ENCODE results near the gene WWC2. TPM values are rescaled to one million over a fixed set of nuclear protein-coding genes. Genes with fewer than 3 reads are reported as not detected.

WWC2 gene
- total RNA-seq, 4 donors from 2014 or later = 11.2 to 14.7 (median 12.4) TPM

DNA sequence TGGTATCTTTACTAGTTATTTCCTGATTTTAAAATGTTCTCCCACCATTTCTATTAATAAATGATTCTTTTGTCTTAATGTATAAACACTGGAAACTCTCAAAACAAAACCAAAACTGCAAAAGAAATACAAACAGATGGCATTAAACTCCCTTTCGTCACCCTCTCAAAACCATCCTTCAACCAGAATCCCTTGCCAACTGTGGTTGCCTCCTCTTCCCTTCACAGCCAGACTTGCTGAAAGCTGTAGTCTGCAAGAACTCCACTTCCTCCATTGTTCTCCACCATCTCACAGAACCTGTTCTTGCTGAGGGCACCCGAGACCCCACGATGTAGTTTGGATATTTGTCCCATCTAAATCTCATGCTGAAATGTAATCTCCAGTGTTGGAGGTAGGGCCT, 96.5 kb downstream of the WWC2 start:
- TF ChIP-seq, protein P1, sequence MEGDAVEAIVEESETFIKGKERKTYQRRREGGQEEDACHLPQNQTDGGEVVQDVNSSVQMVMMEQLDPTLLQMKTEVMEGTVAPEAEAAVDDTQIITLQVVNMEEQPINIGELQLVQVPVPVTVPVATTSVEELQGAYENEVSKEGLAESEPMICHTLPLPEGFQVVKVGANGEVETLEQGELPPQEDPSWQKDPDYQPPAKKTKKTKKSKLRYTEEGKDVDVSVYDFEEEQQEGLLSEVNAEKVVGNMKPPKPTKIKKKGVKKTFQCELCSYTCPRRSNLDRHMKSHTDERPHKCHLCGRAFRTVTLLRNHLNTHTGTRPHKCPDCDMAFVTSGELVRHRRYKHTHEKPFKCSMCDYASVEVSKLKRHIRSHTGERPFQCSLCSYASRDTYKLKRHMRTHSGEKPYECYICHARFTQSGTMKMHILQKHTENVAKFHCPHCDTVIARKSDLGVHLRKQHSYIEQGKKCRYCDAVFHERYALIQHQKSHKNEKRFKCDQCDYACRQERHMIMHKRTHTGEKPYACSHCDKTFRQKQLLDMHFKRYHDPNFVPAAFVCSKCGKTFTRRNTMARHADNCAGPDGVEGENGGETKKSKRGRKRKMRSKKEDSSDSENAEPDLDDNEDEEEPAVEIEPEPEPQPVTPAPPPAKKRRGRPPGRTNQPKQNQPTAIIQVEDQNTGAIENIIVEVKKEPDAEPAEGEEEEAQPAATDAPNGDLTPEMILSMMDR (IDR thresholded peaks at IDR 0.05) = no peak
- no peak for TF ChIP-seq POLR2A (IDR thresholded peaks at IDR 0.05)

DNA sequence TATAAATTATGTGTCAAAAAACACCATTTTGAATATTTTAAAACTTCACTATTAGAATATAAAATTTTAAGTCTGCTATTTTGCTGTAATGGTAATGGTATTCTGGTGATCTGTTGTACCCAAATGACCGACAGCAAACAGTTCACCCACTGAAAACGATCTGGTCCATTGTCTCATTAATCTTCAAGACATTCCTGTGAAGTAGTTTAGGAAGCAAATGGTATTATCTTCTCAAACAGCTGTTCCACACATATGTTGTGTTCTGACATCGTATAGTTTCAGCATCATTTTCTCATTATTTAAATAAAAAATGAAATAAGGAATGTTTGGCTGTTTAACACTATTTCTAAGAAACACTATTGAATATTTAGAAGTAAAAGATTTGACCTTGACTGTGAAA, 98.1 kb downstream of the WWC2 start:
- no peak for TF ChIP-seq POLR2A (IDR thresholded peaks at IDR 0.05)
- TF ChIP-seq, protein P1 (IDR thresholded peaks at IDR 0.05) = no peak
- intact Hi-C loops (cut with DNase I; ENCODE audit: low total_unique reads) = no loop called here
- 79 to 87% methylated on average over 3 of the region's 3 CpGs for WGBS, 2 donors
- DNase-seq (ENCODE audit: low spot score in 2 of 2) = no peak
- no peak overlapping the region for H3K4me3 ChIP-seq (ENCODE audit: low read depth, poor library complexity, severe bottlenecking)

More for the DNA sequence above, 96.5 kb downstream of the WWC2 start:
- intact Hi-C loops (cut with DNase I; ENCODE audit: low total_unique reads) = no loop called here
- no peak overlapping the region for H3K4me3 ChIP-seq (ENCODE audit: low read depth, poor library complexity, severe bottlenecking)
- WGBS, 2 donors = 75 to 76% methylated on average over 3 of the region's 3 CpGs
- DNase-seq (ENCODE audit: low spot score in 2 of 2) = no peak

DNA sequence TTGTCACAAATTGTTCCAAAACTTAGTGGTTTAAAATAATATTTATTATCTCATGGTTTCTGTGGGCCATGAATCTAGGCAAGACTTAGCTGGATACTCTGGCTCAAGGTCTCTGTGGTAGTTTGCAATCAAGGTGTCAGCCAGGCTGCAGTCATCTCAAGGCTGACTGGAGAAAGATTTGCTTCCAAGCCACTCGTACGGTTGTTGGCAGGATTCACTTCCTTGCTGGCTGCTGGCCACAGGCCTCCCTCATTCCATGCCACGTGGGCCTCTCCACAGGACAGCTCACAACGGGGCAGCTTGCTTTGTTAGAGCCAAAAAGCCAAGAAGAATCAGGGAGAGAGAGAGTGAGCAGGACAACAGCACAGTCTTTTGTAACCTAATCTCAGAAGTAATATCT, 101.4 kb downstream of the WWC2 start:
- no peak overlapping the region for H3K4me3 ChIP-seq (ENCODE audit: low read depth, poor library complexity, severe bottlenecking)
- intact Hi-C loops (cut with DNase I; ENCODE audit: low total_unique reads) = no loop called here
- no peak for TF ChIP-seq POLR2A (IDR thresholded peaks at IDR 0.05)
- TF ChIP-seq, protein P1 (IDR thresholded peaks at IDR 0.05) = no peak
- no peak for DNase-seq (ENCODE audit: low spot score in 2 of 2)
- WGBS, 2 donors = 0 to 7% methylated on average over 4 of the region's 4 CpGs

DNA sequence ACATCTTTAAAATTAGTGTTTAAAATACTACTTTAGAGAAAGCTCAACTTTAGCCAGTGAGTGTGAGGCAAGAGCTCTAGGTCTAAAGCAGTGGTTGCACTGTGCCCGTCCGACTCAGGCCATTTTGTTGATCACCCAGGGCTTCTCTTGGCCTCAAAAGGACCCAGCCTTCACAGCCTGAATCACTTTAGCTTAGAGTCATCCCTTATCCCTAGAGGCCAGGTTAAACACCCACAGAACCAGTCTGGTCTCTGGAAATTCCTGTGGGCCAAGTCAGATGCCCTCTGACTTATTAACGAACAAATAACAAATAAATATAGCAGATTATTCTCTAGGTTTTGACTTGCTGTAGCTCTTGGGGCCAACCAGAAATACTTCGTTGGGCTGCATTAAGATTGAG, 102.3 kb downstream of the WWC2 start:
- intact Hi-C loops (cut with DNase I; ENCODE audit: low total_unique reads) = no loop called here
- DNase-seq (ENCODE audit: low spot score in 2 of 2) = no peak
- H3K4me3 ChIP-seq (ENCODE audit: low read depth, poor library complexity, severe bottlenecking) = no peak overlapping the region
- TF ChIP-seq POLR2A (IDR thresholded peaks at IDR 0.05) = no peak
- TF ChIP-seq, protein P1 (IDR thresholded peaks at IDR 0.05) = no peak
- 89 to 92% methylated on average over 4 of the region's 4 CpGs for WGBS, 2 donors

DNA sequence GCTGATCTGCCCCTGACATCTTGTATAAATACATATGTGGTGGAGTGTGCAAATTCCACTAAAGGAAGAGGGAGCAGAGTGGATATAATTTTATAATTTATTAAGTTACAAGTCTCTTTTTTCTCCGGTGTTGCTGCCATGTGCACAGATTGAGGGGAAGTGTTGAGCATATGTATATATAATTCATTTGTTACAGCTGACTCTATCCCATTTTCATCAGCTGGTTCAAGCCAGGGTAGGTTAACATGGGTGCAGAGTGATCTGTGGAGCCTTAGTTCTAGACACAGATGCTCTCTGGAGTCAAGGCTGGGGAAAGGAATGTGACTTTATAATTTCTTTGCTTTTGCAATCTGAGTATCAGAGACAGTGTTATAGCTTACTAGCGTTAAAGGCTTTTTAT, 103.5 kb downstream of the WWC2 start:
- DNase-seq (ENCODE audit: low spot score in 2 of 2) = no peak
- intact Hi-C loops (cut with DNase I; ENCODE audit: low total_unique reads) = no loop called here

DNA sequence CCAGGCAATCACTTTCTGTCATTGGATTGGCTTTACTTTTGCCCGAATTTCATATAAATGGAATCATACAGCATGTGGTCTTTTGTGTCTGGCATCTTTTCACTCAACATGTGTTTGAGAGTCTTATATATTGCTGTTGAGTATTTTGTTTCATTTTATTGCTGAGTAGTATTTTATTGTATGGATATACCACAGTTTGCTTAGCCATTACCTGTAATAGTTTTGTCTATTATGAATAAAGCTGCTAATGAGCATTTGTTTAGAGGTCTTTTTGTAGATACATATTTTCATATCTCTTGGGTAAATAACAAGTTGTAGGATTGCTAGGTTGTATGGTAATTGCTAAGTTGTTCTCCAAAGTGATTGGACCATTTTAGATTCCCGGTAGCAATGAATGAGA, 105.7 kb downstream of the WWC2 start:
- DNase-seq (ENCODE audit: low spot score in 2 of 2) = no peak
- TF ChIP-seq POLR2A (IDR thresholded peaks at IDR 0.05) = no peak
- TF ChIP-seq, protein P1 (IDR thresholded peaks at IDR 0.05) = no peak
- WGBS, 2 donors = 95 to 98% methylated on average over 2 of the region's 2 CpGs
- intact Hi-C loops (cut with DNase I; ENCODE audit: low total_unique reads) = no loop called here
- no peak overlapping the region for H3K4me3 ChIP-seq (ENCODE audit: low read depth, poor library complexity, severe bottlenecking)

More for the DNA sequence above, 103.5 kb downstream of the WWC2 start:
- TF ChIP-seq, protein P1 (IDR thresholded peaks at IDR 0.05) = no peak
- TF ChIP-seq POLR2A (IDR thresholded peaks at IDR 0.05) = no peak
- 78 to 85% methylated on average over 2 of the region's 2 CpGs for WGBS, 2 donors
- H3K4me3 ChIP-seq (ENCODE audit: low read depth, poor library complexity, severe bottlenecking) = no peak overlapping the region
